ENCODE results near the gene OXCT1.

Gene OXCT1

DNA sequence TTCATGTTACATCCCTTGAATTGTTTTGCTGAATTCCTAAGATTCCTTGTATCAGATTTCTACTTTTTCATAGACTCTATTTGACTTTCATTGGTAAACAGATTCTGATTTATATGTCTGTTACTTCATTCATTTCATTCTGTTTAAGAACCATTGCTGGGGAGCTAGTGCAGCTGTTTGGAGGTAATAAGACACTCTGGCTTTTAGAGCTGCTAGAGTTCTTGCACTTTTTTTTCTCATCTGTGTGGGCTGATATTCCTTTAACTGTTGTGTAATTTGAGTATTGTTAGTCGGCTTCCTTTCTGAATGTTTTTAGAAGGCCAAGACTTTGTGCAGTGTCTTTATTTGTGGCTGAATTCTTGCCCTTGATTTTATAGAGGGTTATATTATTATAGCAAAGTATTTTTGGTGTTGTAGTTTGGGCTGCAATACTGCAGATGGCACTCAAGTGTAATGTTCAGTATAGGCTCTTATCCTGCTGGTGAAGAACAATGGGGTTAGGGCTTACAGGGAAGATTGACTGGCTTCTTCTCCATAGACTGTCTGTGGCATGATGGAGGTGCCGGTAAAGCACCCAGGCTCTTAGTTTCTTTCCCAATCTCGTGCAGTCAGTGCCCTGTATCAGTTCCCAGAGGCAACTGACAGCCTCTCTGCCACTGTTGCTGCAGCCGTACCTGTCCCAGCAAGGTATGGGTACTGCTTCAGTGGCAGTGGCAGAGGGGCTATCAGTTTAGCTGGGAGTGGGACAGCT, 162.2 kb downstream of the OXCT1 start:
- no peak for DNase-seq

DNA sequence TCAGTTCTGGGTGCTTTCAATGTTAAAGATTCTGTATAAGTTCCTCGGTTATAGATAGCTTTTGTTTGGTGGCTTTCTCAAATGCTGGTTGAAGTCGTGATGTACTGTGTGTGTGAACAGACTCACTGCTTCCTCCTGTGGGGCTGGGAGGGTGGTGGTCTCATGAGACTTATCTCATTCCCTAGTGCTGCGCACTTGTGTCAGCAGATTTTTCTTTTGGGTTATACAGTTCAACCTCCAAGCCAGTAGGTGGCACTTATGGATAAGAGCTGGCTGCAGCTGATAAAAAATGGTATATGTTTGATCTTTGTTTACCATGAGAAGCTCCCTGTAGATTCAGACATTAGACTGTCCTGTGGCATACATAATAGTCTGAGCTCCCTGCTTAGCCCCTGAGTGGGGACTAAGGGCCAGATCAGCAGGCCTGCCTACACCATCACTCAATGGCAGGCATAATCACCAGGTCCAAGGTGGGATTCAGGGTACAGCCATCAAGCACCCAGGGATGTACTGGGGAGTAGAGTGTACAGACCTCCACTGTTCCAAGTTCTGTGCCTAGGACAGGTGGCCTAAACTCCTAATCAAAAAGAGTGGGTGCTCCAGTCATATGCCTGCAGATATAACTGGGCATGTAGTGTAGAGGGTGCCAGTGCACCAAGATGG, 174.2 kb downstream of the OXCT1 start:
- no peak for DNase-seq

DNA sequence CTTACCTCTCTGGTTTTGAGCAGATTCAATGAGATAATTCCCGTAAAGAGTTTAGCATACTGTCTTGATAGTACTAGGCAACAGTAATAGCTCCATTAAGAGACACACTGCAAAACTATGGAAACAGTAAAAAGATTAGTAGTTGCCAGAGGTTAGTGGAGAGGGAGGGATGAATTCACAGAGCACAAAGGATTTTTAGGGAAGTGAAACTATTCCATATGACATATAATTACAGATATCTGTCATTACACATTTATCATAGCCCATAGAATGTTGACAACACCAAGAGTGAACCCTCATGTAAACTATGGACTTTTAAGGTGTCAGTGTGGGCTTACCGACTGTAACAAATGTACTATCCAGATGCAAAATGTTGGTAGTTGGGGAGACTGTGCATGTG, 183.5 kb downstream of the OXCT1 start:
- DNase-seq = no peak

DNA sequence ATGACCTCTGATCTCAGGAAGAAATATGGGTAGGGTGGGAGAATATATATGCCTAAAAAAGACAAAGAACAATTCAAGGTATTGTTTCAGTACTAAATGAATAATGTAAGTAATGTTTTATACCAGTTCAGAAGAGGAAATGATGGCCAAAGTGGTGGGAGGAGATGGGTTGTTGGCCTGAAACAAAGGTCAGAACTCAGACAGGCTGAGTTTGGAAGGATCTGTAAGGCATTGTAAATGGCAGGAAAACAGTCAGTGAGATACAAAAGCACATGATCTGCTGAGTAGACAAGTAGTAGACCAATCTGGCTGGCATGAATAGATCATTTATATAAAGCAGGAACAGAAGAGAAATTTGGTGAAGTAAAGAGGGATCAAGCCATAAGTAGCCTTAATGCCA, 184.0 kb downstream of the OXCT1 start:
- DNase-seq = no peak

DNA sequence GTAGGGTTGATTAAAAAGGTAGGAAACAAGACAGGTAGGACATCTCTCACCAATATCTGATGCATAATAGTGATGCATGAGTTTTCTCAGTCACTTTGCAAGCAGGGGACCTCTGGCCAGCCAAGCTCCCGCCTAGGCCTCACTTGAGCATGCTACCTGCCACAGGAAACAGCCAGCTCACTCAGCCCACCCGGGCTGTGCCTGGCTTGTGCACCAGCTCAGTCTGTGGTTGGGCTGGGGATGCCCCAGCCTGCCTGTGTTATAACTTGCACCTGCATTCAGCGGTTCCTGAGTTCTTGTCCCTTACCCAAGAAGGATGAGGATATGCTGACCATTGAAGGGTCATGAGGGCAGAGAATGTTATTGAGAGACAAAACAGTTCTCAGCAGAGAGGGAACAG, 187.0 kb downstream of the OXCT1 start:
- no peak for DNase-seq

DNA sequence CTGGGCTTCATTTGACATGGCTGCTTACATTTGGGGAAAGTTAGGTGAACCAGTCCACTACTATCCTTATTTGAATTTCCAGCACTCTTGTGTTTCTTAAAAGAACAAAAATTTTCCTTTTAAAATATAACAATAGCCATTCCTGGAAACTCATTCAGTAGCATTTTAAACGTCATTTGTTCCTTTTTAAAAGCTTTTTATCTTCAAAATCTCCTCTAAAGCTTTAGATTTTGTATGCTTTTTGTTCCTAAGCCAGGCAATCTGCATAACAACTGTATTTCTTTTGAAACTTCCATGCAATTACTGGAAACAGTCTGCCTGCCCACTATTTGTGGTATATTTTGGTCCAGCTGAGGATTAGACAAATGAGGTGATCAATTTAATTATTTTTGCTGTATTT, 187.6 kb downstream of the OXCT1 start:
- DNase-seq = no peak

DNA sequence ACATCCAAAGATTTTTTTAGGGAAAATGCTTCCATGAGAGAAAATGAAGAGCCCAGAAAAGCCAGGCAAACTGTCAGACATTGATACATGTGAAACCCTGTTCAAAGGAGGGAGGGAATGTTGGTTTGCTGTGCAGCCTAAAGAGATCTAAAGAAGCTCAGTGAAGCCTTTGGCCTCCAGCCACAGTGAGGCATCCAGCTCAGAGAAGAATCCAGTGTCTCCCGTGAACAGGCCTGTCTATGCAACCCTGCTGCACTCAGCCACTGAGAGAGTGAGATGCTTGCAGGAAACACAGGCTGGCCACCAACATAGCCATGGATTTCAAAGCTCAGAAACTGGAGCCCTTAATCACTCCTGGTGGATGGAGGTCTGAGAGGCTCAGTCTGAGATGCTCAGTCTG, 188.4 kb downstream of the OXCT1 start:
- no peak for DNase-seq
